ENCODE results near the gene ZSCAN22.

The ZSCAN22 gene

DNA sequence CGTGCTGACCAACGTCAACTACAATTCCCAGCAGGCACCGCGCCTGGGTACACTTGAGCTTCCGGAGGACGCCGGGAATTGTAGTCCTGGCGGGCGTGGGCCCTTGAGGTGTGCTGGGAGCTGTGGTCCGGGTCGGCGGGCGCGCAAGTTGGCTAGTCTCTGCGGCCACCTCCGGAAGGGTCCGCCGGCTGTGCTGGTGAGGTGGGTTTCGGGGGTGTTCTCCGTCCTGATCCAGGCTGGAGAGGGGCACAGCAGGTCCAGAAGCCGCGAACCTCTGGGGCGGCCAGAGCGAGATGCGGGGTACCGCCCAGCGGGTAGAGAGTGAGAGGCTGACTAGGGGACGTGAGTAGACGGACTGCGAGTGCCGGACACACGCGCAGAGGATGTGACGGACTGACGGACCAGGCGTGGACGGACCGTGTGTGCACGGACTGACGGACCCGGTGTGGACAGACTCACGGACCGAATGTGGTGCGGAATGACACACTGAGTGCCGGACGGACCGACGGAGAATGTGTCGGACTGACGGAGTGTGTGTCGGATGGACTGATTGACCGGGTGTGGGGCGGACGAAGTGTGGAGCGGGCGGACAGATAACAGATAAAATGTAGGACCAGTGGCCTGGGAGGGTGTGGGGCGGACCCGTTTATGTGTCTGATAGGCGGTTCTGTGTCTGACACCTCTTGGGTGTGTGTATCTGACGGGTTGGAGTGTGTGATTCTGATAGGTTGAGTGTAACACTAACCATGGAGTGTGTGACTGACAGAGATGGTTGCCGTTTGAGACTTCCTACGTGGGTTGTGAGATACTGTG, at the start of gene ZSCAN22:
Gene ZSCAN22 (plus strand): TSS at position 81 of the 813 bp plus-strand sequence. CDS start 7,809 bp downstream, outside the sequence.
- peak; percentile 91 to 97 for DNase-seq

DNA sequence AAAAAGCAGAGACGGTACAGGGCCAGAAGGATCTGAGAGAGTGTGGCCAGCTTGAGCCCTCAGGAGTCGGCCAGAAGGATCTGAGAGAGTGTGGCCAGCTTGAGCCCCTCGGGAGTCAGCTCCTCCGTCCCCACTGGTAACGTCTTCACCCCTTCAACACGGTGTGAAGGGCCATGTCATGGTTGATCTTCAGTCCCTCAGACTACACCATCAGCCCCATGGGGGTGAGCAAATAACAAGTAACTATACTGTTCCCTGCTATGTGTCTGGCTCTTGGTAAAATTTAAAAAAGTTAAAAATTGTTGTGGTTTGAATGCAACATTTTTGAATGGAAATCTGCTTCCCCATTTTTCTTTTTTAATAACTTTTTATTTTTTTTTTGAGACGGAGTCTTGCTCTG, 49.6 kb upstream of the ZSCAN22 start:
- DNase-seq, result no peak

DNA sequence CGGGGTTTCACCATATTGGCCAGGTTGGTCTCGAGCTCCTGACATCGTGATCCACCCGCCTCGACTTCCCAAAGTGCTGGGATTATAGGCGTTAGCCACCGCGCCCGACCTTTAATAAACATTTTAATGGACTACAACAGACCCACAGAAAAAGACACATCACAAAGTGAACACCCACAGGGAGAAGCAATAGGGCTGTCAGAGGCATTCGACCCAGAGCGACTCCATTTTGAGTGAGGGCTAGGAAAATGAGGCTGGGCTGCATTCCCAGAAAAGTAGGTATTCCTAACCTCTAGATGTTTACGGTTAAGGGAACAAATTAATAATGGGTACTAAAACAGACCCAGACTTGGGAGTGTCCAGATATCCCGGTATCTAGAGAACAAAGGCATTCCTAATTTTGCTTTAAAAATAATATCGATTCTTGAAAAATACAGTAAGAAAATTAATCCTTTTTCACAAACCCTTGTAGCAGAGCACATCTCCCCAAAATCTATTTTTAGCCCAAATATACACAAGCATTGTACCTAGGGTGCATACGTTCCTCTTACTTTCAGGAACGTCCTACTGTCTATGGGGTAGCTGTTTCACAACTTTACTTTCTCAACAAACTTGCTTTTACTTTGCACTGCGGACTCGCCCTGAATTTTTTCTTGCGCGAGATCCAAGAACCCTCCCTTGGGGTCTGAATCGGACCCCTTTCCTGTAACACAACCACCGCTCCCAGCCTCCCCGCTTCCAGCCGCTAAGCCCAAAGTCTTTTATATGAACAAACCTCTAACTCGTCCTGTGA, 48.9 kb upstream of the ZSCAN22 start:
- no peak for DNase-seq

DNA sequence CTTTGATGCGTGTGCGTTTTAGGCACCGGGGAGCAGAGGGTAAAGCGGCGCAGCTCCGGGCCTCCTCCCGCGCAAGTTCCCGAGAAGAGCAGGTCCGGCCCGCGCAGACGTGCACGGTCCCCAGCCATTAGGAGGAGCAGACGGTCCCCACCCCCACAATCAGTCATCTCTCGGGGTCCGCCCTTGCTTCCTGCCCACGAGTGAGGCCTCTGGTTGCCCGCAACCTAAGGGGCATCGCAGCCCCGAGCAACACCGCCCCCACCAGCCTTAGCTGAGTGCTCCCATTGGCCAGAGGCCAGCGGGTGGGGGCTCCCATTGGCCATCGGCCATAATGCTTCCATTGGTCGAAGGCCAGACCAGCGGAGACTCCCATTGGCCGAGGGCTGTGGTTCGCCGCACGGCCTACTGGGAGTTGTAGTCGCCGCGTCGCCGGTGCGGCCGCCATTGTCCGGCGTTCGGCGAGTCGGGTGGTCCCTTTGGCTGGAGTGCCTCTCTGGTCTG, 48.2 kb upstream of the ZSCAN22 start, which contains the start of gene ZNF8:
Gene ZNF8 (plus strand): TSS at position 415 of the 501 bp plus-strand sequence. CDS start 127 bp downstream, outside the sequence.
- peak; percentile 96 to 99 for DNase-seq

DNA sequence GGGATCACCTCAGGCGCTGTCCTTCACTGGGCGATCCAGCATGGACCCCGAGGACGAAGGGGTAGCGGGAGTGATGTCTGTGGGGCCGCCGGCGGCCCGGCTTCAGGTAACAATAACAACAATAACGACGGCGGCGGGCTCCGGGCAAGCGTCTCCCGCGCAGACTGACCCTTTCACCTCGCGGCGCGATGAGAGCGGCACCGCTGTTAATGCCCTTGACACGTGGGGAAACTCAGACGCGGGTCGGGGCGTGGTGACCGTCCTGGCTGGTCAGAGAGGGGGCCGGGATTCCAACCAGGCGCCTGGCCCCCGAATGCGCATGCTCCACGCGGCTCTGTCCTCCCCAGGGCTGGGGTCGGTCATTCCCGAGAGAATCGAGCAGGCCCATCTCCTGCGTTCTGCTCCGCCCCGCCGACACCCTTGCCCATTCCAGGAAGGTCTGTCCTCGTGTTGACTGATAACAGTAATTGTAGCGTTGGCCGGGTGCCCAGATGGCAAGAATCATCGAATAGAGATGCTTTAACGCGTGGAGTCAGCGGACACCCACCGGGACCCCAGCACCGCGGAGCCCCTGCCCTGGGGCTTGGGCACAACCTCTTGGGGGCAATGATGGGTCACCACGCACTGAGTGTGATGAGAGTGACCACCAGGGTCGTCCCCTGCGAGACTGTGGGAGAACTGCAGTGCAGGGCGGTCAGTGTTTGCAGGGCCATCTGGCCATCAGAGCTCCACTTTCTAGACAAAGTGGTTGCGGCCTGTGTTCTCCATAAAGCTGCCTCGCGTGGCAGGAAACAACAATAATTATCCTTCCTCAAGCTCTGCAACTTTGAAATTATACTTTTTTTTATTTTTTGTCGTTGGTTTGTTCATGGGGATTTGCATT, 47.5 kb upstream of the ZSCAN22 start:
- DNase-seq, result peak; percentile 43 to 62

DNA sequence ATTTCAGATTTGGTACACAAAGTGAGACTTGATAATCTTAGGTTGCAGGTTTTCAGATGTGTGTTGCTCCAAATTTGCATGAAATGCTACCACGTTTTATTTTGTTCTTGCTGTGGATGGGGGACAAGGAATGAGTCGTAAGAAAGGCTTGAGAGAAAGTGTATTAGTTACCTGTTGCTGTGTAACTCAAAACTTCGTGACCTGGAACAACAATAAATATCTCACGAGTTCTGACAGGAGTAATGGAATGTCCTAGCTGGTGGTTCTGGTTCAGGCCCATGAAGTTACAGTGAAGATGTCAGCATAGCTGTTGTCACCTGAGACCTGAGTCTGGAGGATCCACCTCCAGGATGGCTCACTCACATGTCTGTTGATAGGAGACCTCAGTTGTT, 46.9 kb upstream of the ZSCAN22 start:
- no peak for DNase-seq

DNA sequence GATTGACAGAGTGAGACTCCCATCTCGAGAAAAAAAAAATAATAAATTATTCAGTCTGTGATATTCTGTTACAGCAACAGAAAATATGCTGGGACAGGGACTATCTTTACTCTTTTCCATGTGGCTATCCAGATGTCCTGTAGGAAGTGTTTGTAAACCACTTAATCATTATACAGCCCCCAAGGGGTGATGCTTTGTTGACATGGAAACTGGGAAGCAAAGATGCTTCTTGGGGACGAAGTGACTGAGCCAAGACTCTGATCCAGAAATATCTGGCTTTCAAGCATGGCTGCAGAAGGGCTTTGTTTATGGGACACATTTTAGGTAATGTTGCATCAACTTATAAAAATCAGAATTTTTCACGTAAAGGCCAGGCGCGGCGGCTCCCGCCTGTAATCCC, 42.6 kb upstream of the ZSCAN22 start:
- no peak for DNase-seq

DNA sequence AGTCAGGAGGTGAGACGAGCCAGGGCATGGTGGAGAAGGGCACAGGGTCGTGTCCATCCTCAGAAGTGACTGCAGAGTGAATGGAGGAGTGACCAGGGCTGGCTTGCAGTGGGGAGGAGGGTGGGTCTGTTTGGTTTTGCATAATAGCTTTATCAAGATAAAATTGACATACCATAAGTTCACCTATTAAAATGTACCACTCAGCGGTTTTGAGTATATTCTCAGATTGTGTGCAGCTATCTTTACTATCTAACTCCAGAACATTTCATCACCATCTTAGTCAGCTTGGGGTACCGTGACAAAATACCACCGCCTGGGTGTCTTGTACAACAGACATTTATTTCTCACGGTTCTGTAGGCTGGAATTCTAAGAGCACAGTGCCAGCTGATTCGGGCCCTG, 34.9 kb upstream of the ZSCAN22 start:
- DNase-seq, result no peak

DNA sequence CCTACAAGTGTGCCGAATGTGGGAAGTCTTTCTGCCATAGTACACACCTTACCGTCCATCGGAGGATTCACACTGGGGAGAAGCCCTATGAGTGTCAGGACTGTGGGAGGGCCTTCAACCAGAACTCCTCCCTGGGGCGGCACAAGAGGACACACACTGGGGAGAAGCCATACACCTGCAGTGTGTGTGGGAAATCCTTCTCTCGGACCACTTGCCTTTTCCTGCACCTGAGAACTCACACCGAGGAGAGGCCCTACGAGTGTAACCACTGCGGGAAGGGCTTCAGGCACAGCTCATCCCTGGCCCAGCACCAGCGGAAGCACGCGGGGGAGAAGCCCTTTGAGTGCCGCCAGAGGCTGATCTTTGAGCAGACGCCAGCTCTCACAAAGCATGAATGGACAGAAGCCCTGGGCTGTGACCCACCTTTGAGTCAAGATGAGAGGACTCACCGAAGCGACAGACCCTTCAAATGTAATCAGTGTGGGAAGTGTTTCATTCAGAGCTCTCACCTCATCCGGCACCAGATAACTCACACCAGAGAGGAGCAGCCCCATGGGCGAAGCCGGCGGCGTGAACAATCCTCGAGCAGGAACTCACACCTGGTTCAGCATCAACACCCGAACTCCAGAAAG, 31.9 kb upstream of the ZSCAN22 start:
- no peak for DNase-seq

DNA sequence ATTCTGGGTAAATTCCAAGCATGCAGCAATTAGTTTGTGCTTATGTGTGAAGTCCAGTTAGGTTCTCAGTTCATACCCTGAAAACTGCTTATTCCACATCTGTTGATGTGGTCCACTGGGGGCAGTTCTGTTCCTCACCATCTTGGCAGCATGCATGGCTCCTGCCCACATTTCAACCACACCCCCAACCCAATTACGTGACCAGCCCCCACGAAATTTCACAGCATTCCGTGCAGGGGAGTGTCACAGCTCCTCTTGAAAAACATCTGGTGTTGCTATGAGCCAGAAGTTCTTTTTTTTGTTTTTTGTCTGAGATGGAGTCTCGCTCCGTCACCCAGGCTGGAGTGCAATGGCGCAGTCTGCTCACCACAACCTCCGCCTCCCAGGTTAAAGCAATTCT, 30.7 kb upstream of the ZSCAN22 start:
- no peak for DNase-seq

DNA sequence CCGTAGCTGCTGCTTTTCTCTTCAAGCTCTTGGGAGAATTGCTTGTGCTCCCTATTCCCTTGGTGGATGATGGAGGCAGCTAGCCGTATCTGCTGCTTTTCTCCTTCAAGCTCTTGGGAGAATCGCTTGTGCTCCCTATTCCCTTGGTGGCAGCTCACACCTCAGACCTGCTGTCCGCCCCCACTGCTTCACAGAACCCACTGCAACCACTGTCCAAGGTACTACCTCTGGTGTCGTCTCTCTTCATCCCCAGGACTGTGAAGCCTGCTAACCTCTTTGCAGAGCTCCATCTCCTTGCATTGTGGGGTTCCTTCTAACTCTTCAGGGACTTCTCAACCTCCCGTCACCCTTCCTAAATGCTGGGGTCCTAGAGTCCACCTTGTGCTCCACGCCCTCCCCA, 26.2 kb upstream of the ZSCAN22 start:
- DNase-seq, result no peak

DNA sequence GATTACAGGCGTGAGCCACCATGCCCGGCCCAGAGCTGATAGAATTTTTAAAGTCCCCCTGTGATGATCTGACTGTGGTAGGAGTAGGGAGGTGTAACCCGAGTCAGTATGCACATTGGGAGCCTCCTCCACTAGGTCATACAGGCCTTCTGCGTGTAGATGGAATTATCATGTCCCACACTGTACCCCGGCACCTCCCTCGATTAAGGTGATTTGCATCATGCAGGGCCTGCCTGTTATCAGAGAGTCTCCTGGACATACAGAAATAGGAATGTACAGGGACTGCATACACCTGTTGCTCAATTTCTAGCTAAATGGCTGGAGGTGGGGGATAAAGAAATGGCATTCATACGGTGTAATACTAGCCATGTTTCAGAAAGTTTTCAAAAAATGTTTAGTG, 22.5 kb upstream of the ZSCAN22 start:
- peak in 1 of 2 experiments; percentile 7 for DNase-seq

DNA sequence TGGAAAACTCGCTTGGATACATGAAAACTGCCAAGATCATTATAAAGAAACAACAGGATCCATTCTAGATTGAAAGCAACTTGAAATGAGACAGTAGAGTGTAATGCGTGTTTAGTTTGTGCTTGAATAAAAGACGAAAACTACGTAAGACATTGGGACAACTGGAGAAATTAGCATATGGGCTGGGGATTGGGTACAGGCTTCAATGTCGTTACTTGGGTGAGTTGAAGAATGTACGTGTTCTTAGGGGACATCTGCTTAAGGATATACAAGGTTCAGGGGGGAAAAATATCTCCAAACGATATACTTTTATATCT, 22.1 kb upstream of the ZSCAN22 start:
- DNase-seq, result peak in 1 of 2 experiments; percentile 55

DNA sequence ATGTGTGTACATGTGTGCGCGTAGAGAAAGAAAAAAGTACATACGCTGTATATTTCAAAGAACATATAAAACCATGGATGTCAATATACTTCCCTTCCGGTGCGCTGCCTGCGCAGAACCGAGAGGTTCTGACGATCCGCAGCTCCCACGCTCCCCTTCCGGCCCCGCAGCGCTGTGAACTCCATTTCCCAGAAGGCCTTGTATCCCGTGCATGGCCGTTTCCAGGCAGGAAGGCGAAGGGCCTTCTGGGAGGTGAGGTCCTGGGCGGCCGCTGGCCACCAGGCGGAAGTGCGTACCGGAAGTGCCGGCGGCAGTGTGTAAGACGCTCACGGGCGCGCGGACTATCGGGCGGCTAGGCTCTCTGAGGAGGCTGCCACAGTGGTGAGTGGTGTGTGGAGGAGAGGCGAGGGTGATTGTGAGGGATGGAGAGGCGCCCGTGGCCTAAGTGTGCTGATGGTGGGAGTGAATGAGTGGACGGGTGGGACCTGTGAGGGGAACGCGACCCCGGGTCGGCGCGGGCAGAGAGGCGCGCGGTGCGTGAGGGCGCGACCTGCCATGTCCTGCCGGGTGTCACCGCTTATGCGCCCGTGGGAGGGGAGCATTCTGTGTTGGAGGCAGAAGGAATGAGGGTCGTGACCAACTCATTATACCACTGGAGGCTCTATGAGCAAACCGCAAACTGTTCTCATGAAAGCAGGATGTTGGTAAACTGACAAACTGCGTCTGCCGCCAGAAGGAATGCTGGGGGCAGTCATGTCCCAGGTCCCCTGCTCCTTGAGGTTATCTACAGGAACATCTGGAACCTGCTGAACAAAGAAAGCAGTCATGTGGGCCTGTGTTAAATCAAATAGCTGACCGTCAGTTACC, 21.5 kb upstream of the ZSCAN22 start, which contains the start of gene ERVK3-1:
Gene ERVK3-1 (plus strand): TSS at position 313 of the 867 bp plus-strand sequence. CDS start 6,792 bp downstream, outside the sequence.
- DNase-seq, result peak; percentile 95 to 98

DNA sequence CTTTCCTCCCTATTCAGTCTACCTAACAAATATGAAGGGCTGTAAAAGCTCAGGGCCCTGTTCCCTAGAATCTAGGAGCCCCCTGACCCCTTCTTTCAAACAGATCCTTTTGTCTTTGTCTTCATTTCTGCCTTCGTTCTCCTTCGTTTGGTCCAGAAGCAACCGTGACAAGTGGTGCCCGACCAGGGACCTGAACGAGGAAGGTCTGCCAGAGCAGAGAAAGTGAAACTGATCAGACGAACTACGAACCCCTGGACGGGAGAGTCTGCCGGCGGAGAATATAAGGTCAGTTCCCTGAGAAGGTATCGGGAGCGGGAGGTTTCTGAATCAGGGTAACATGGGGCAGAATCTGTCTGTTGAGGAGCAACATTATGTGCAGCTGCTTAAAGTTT, 20.9 kb upstream of the ZSCAN22 start:
- no peak for DNase-seq

DNA sequence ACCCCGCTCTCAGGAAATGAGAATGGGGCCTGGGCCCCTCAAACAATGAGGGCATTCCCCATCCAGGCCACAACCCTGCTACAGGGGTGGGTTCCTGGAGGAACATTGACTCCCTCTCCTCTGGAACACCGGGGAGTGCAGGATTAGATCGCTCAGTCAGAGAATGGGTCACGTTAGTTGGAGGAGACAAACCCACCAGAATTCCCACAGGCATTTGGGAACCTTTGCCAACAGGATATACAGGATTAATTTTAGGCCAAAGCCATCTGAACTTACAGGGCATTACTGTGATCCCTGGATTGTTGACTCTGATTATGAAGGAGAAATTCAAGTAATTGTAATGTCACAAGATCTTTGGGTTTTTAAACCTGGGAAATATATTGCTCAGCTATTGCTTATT, 19.1 kb upstream of the ZSCAN22 start:
- no peak for DNase-seq

DNA sequence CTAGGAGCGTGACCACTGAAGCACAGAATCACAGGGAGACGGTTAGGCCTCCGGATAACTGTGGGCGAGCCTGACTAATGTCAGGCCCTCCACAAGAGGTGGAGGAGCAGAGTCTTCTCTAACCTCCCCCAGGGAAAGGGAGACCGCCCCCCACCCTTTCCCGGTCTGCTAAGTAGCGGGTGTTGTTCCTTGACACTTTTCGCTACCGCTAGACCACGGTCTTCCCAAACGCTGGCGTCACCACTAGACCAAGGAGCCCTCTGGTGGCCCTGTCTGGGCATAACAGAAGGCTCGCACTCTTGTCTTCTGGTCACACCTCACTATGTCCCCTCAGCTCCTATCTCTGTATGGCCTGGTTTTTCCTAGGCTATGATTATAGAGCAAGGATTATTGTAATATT, 16.1 kb upstream of the ZSCAN22 start:
- DNase-seq, result peak in 1 of 2 experiments; percentile 7

DNA sequence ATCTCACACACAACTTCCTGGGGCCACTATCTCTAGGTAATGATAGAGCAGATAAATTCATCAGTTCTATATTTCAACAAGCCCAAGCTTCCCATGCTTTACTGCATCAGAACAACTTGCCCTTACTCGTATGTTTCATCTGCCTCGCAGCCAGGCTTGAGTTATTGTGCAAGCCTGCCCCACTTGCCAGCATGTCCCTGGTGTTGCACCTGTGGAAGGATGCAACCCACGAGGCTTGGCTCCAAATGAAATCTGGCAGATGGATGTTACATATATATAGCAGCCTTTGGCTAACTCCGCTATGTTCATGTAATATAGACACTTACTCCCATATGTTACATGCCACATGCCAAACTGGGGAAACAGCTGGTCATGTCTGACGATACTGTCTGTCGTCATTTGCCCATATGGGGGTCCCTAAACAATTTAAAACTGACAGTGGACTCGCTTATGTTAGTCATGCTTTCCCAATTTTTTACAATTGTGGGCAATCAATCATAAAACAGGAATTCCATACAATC, 15.4 kb upstream of the ZSCAN22 start:
- no peak for DNase-seq

DNA sequence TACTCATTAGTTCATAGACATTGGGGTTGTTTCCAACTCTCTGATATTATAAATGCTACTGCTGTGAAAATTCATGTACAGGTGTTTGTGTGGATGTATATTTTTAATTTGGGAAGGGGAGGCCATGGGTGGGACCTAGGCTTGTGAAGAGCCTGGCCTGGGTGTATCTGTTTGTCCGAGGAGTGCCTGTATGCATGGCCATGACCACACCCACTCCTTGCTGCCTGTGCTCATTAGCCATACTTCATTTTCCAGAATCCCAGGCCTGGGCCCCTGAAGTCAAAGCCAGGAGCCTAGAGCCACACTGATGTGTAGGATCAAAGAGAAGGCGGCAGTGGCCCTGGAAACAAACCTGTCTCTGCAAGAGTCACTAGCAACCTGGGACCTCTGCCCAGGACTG, 11.2 kb upstream of the ZSCAN22 start:
- no peak for DNase-seq

DNA sequence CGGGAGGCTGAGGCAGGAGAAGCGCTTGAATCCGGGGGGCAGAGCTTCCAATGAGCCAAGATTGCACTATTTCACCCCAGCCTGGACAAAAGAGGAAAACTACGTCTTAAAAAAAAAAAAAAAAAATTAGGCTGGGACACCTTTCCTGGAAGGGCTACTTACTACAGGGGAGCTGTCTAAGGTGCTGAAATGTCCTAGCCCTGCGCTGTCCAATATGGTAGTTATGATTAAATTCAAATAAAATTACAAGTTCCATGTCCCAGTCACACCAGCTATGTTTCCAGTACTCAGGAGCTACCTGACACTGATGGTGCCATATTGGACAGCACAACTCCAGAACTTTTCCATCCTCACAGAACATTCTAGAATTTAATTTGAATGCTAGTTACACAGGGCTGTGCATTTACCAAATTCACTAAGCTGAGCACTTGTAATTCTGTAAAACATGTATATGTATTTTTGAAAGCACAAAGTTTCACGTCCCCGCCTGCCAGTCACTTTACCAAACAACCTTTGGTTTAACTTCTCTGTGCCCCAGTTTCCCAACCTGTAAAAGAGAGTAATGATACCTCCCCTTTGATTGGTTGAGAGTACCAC, 9.2 kb upstream of the ZSCAN22 start:
- DNase-seq, result no peak

DNA sequence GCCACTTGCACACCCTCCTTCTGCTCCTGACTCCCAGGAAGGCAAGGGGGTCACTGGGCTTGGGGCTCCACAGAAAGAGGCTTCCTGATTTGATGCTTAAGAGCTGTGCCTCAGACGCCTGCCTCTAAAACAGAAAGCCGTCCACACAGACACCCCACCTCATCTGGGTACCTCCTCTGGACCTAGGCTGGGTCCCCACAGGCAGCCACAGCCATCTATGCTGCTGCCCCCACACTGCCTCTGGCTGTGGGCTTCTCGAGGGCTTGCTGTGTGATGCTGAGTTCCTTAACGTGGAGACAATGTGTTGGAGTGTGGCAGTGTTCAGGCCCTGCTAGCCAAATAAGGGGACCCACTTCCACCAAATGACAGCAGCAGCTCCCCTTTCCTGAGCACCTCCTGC, 8.5 kb upstream of the ZSCAN22 start:
- no peak for DNase-seq
